ENCODE measurements around the gene TRRAP.
"Not testable (repeated sequence)": the region's sequence is repeated elsewhere in the genome, so short reads cannot be mapped to it uniquely, and the experiment has no call there.

TRRAP gene

GRCh38 chr7:98868450-98868849, 9.9 kb upstream of the TRRAP start:
- no peak for DNase-seq

GRCh38 chr7:98869027-98869596, 9.2 kb upstream of the TRRAP start:
- DNase-seq: no peak

GRCh38 chr7:98869597-98870120, 8.7 kb upstream of the TRRAP start, which contains the start of gene TMEM130:
TSS of gene TMEM130 (minus strand) at chr7:98870014. CDS start at chr7:98869861, 153 bp downstream.
- no peak for DNase-seq

- DNase-seq: no peak
Observed at GRCh38 chr7:98870121-98870651, 8.1 kb upstream of the TRRAP start.

- DNase-seq: no peak
Observed at GRCh38 chr7:98870807-98871491, 7.4 kb upstream of the TRRAP start.

- no peak for DNase-seq
Observed at GRCh38 chr7:98872328-98872924, 5.9 kb upstream of the TRRAP start.

- DNase-seq: not testable (repeated sequence)
Observed at GRCh38 chr7:98873610-98874009, 4.7 kb upstream of the TRRAP start.

- no peak for DNase-seq
Observed at GRCh38 chr7:98874942-98875341, 3.4 kb upstream of the TRRAP start.

GRCh38 chr7:98875501-98875900, 2.8 kb upstream of the TRRAP start:
- no peak for DNase-seq

GRCh38 chr7:98877146-98877545, 1.2 kb upstream of the TRRAP start:
- DNase-seq: no peak

- DNase-seq: no peak
Observed at GRCh38 chr7:98877692-98878364, 504 bp upstream of the TRRAP start.

GRCh38 chr7:98879198-98879978, 1.1 kb downstream of the TRRAP start:
- no peak for DNase-seq

- no peak for DNase-seq
Observed at GRCh38 chr7:98879979-98880315, 1.6 kb downstream of the TRRAP start.

GRCh38 chr7:98880485-98880884, 2.2 kb downstream of the TRRAP start:
- DNase-seq: no peak

GRCh38 chr7:98881561-98882315, 3.4 kb downstream of the TRRAP start:
- no peak for DNase-seq

GRCh38 chr7:98884416-98884815, 6.1 kb downstream of the TRRAP start:
- no peak for DNase-seq

- DNase-seq: no peak
Observed at GRCh38 chr7:98887038-98887437, 8.7 kb downstream of the TRRAP start.

GRCh38 chr7:98892609-98893008, 14.3 kb downstream of the TRRAP start:
- no peak for DNase-seq

GRCh38 chr7:98899816-98900215, 21.5 kb downstream of the TRRAP start:
- DNase-seq: no peak

GRCh38 chr7:98900815-98901214, 22.5 kb downstream of the TRRAP start:
- no peak for DNase-seq

- no peak for DNase-seq
Observed at GRCh38 chr7:98902523-98902922, 24.2 kb downstream of the TRRAP start.

GRCh38 chr7:98903246-98903645, 24.9 kb downstream of the TRRAP start:
- DNase-seq: no peak

Measured in NCI-H526 treated with DMSO at 0.1 percent for 48 hours (cell line).